Heart left ventricle (tissue), 13 donors: Measurements from ENCODE around the gene MYL9.

Experiments
- CTCF ChIP-seq, 12 donors: fragments of 200-600 bp; sonication (generic) in 4 of 12; IDR thresholded peaks; one replicate each; pipeline versions ENCODE4 v1.5.0 to v1.8.0; 2018 to 2022; ENCODE audit warnings: antibody characterized with exemption in 12 of 12, mild to moderate bottlenecking in 5 of 12
- POLR2A ChIP-seq, 2 donors: fragments of 450-650 bp; IDR thresholded peaks; one replicate each; pipeline ENCODE4 v1.6.1; 2017; ENCODE audit warnings: antibody characterized with exemption in 2 of 2, mild to moderate bottlenecking in 2 of 2, moderate library complexity in 2 of 2
- donor health status: ischemic (EF 13 %, LVEDD 7.1; RV severe dilation, severe dysfunction).
- donor health status: DM: no; HTN: yes; CAD: no.
- donor health status: DM: no; HTN: no; CAD: no.
- donor health status: ischemic (EF 25% LVEDD 6.9; RV normal size, moderate dysfunction).
- donor health status: ischemic (EF 25% LVEDD 5.7; RV mildly dilated, moderate dysfunction).
- donor health status: ischemic (EF 35%, LVEDD 5.7; RV mildly dilated, moderate dysfunction).
- donor health status: nonischemic (EF 11% LVEDD 7.7; RV severe dilation, severe dysfunction).
- donor health status: DM: yes; HTN: yes; CAD: no.
- donor health status: PGD.
- donor health status: ischemic (EF 29% LVEDD 5.4; RV normal size, mild dysfunction).
- donor health status: nonischemic (EF 23%, LVEDD 6.1; RV moderate dilation, normal function).

- TF ChIP-seq CTCF (IDR thresholded peaks at IDR 0.05) (no peak), POLR2A (IDR thresholded peaks at IDR 0.05) (no peak)
Measured at GRCh38 chr20:36496707-36497669, 44.3 kb upstream of the MYL9 start.
